ENCODE measurements around the gene CIDEA.
A peak's percentile ranks its signal among the peaks of the same experiment; 100 is the strongest.
"Not testable (repeated sequence)": the region's sequence is repeated elsewhere in the genome, so short reads cannot be mapped to it uniquely, and the experiment has no call there.

CIDEA gene, protein sequence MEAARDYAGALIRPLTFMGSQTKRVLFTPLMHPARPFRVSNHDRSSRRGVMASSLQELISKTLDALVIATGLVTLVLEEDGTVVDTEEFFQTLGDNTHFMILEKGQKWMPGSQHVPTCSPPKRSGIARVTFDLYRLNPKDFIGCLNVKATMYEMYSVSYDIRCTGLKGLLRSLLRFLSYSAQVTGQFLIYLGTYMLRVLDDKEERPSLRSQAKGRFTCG

DNA sequence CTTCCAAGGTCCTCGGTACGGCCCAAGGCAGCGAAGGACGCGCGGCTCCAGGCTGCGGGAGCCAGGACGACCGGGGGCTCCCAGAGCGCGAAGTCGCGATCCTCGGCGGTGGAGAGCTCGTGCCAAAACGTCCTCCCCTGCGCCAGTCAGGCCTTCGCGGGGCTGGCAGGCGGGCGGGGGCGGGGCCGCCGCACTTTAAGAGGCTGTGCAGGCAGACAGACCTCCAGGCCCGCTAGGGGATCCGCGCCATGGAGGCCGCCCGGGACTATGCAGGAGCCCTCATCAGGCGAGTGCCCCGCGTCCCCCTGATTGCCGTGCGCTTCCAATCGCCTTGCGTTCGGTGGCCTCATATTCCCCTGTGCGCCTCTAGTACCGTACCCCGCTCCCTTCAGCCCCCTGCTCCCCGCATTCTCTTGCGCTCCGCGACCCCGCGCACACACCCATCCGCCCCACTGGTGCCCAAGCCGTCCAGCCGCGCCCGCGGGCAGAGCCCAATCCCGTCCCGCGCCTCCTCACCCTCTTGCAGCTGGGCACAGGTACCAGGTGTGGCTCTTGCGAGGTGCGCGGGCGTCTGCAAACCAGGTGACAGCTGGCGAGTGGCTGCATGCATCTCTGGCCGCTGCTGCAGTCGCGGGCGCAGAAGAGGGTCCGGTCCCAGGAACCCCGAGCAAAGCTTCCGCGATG is at the start of gene CIDEA:
CIDEA (plus strand) TSS at position 226 of the 684 bp plus-strand sequence; CDS start at position 249, 23 bp downstream.
- DNase-seq (ENCODE audit: low spot score): peak; percentile 45

DNA sequence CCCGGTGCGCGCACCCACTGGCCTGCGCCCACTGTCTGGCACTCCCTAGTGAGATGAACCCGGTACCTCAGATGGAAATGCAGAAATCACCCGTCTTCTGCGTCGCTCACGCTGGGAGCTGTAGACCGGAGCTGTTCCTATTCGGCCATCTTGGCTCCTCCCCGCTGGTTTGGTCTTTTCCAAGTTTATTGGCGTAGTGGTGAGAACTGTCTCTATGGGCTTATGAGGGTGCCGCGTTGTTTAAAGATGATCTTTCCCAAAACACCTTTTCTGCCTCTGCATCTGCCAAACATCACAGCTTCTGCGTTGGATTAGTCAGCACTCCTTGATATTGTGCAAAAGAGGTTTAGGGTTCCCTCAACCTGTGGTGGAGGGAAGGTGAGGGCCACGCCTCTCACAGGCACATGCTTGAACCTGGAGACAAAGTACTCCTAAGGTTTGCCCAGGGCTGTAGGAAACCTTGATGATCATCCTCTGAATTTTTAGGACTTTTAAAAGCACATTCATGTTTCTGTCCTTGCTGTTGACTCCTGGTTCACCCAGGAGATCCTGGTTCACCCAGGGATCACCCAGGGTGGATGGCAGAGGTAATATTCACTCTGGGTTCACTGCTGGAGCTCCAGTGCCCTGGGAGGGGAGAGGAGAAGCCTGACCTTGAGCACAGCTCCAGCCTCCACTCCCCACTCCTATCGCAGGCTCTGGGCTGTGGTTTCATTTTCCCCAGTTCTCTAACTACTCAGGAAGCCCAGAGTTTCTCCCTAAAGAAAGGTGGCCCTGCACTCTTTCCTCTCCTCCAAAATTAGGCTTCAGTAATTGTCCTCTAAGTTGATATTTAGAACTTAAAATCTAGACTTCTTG is 45.6 kb upstream of the CIDEA start:
- DNase-seq (ENCODE audit: low spot score): not testable (repeated sequence)

DNA sequence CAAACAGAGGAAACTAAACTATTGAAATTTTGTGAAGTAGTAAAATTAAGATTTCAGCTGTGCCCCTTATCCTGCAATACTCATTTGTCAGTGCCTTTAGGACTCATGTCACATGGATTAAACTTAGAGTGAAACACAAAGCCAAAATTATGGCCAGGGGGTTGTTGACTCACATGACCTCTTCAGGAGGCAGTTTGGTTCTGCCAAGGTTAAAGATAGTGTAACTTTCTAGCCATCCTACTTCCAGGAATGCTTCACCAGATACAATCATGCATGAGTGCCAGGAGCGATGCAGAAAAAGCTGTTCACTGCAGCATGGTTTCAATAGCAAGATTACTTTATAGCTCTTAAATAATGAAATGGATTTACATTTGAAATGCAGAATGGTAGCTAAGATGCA is 41.9 kb upstream of the CIDEA start:
- DNase-seq (ENCODE audit: low spot score): not testable (repeated sequence)

DNA sequence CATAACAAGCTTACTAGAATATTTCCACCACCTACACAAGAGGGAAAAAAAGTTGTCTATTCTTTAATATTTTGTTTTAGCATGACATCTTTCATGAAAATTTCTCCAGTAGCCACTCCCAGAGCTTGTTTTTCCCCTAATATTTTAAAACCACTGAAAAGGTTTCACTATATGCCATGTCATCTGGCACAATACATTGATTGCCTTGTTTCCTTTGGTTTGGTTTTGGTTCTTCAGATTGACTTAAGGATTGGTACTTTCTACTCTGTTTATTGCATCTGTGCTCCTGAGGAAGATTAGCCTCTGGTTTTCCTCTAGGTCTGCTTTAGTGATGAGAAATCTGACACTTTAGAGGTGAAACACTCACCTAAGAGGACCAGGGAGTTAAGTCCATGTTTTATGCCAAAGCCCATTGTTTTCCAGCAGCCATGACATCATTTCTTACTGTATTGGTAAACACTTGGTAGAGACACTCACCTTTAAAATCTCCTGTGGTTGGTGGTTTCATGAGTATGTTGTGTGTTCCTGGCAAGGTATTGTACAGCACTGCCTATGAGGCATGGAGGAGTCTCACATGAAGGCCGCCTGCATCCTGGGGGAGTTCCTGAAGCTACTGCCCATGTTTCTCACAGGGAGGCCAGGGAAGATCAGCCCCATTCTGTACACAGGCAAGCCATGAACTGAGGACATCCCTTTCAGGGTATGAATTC is 39.7 kb upstream of the CIDEA start:
- not testable (repeated sequence) for DNase-seq (ENCODE audit: low spot score)

DNA sequence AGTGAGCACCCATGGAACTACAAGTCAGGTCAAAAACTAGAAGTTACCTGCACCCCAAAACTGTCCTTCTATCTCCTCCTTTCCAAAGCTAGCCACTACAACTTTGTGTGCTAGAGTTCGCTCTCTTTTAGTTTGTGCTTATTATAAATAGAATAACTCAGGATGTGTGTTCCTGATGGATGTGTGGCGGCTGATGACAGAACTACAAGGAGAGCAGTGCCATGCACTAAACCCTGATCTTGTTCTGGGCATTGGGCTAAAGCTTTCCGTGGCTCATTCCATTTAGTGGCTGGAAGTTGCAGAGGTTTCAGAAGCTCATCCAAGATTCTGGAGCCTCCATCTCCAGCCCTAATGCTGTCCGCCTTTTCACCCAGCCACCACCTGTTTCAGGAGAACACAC is 37.7 kb upstream of the CIDEA start:
- DNase-seq (ENCODE audit: low spot score): not testable (repeated sequence)

DNA sequence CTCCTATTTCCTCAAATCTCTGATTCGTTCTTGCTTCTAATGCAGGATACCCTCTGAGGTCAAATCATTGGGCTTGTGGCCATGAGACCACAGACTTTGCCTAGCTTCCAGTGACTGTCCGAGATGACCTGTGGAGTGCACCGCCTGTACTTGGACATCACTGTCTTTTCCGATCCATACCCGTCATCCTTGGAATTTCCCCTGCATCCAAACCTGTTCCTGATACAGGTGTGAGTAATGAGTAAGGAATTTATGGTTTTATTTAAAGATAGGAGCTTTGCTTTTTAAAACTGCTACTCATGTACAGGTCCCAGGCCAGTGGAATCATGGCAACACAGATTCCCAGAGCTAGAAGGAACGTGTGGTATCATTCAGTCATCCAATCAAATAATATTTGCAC is 35.6 kb upstream of the CIDEA start:
- not testable (repeated sequence) for DNase-seq (ENCODE audit: low spot score)

DNA sequence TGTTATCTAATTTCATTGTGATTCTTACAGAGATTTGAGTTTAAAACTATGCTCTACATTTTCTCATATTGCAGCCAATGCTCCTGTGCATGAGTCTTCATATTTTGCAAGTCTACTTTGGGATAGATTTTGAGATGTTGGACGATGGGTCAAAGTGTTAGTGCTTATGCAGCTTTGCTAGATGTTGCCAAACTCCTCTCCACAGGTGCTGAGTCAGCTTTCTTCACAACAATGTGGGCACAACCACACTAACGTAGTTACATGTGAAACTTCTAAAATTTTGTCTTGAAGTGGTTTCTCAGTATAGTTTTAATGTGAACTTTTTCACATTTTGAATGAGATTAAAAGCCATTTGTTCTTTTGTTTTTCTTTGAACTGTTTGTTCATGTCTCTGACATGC is 32.1 kb upstream of the CIDEA start:
- DNase-seq (ENCODE audit: low spot score): not testable (repeated sequence)

DNA sequence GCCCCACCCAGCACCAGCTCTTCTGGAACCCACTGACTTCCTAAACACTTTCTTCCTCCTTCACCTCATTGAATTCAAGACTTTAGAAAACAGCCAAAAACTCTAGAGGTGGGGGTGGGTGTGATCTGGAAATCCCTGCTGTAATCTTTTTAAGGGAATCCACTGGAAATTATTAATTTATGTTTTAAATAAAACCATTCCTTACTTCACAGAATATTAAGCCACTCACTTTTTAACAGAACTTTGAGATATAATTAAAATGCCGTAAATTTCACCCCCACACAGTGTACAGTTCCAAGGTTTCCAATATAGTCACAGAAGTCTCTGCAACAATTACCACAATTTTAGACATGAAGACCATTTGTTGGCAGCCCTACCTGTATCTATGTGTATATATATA is 30.8 kb upstream of the CIDEA start:
- DNase-seq (ENCODE audit: low spot score): not testable (repeated sequence)

DNA sequence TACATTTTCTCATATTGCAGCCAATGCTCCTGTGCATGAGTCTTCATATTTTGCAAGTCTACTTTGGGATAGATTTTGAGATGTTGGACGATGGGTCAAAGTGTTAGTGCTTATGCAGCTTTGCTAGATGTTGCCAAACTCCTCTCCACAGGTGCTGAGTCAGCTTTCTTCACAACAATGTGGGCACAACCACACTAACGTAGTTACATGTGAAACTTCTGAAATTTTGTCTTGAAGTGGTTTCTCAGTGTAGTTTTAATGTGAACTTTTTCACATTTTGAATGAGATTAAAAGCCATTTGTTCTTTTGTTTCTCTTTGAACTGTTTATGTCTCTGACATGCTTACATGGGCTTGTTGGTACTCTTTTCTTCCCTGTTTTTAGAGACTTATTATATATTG is 27.4 kb upstream of the CIDEA start:
- not testable (repeated sequence) for DNase-seq (ENCODE audit: low spot score)

DNA sequence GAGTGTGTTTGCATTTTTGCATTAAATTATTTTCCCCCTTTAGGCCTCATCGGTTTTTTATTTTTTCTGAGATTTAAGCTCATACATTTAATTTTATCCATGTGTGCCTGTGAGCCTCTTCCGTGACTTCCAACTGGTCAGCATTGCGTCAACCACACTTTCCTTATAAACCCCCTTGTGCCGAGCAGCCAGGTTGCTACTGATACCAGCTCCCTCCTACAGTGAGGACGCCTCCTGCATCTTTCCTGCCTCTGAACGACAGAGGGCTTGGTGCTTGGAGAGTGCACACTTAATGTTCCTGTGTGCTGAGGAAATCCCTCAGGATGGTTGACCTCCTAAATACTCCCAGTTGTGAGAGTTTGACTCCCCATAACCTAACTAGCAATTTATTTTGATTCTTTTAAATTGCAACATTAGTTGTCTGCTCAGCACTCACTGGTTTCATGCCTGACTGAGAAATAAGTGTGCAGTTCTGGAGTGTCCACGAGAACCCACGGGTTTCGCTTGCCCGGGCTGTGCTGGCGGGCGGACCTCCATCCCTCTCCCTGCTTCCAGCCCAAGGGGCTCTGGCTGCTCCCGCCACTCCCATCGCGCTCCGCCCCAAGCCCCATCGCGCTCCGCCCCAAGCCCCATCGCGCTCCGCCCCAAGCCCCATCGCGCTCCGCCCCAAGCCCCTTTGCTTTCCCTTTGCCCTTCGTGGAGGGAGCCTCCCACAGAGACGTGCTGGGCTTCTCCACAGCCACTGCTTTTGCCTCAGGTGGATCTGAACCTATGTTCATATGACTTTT is 26.6 kb upstream of the CIDEA start:
- DNase-seq (ENCODE audit: low spot score): not testable (repeated sequence)

DNA sequence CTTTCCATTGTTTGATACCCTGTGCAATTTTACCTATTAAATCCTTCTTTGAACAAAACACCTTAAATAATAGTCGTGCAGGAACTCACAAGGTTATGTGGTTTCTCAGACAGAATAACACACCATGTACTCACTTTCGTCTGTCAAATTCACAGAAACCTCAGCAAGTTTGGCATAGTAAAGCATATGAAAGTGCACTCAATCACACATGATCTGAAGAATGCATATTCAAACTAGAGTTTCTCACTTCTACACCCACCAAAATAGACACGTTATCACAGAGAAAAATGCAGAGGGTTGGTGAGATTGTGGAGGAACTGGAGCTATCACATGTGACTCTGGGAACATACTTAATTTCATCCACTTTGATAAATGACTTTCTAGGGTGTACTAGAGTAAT is 25.9 kb upstream of the CIDEA start:
- DNase-seq (ENCODE audit: low spot score): not testable (repeated sequence)

DNA sequence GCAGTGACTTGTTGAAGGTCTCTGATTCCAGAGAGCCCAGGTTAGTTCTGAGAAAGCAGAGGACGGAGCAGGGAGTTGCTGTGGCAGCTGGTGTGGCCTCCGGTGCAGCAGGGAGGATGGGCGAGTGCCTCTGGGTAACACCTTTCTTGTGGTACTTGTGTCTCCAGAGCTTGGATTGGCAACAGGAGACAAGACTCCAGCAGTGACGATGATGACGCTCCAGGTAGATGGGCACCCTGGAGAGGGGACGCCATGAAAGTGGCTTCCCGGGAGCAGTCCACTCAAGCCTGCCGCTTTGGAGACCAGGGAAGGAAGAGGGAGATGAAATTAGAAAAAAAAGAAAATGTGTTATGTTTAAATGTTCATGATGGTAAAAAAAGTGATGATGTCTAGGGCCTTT is 23.6 kb upstream of the CIDEA start:
- not testable (repeated sequence) for DNase-seq (ENCODE audit: low spot score)

DNA sequence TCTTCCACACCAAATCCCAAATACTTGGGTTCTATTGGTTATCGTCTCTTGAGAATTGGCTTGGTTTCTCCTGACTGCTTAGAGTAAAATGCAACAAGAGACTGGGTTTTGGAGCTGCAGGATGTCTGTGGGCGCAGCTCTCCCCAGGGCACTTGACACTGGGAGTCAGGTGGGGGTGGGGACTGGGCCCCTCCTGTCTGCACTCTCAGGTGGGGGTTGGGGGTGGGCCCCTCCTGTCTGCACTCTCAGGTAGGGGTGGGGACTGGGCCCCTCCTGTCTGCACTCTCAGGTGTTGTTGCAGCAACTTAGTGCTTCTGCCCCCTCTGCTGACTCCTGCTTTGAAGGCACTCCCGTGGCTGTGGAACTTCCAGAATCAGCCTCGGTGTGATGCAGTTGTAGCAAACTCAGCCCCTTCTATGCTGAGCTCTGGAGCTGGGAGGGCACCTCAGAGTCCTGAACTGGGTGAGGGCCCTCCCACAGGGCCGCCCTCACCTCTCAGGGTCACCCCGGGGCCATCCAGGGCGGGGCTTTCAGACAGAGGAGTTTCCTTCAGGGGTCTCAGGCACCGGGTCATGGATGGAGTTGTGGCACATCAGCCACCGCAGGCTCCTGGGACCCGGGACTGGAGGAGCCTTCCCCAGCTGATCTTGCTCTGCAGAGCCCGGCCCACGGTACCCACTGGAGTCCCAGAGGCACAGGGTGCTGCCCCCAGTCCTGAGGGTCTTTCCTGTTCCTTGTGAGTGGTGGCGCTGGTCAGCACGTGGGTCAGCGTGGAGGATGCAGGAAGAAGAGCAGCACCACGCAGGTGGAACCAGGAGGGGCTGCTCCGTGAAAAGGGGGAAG is 22.9 kb upstream of the CIDEA start:
- DNase-seq (ENCODE audit: low spot score): no peak

DNA sequence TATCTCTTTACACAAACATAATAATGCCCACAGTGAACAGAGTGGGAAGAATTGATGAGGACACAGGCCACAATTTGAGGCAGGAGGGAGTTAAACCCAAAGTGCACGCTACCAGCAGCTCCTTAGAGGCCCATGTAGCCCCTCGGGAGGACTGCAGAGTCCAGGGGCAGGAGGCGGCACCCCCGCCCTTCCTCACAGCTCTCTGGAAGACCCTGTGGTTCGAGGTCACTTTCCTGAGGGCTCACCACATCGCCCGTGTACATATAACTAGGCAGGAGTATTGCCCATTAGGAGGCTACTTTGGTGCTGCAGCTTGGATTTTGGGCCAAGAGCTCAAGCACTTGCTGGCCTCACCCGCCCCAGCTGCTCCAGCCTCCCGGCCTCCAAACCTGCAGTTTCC is 22.2 kb upstream of the CIDEA start:
- no peak for DNase-seq (ENCODE audit: low spot score)

DNA sequence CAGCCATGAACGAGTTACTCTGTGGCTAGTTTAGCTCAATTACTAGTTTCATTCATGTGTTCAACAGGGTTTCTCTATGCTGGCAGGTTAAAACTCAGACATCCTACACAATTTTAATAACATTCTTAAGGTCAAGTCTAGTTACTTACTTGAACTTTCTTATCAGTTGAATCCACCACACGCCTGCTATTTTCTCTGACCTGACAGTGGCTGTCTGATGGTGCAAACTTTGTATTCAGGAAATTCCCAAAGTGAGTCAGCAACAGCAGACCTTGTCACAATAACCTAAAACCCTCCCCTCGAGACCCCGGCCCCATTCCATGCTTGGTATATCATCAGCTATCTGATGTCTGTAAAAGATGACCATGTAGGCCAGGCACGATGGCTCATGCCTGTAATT is 20.8 kb upstream of the CIDEA start:
- no peak for DNase-seq (ENCODE audit: low spot score)

DNA sequence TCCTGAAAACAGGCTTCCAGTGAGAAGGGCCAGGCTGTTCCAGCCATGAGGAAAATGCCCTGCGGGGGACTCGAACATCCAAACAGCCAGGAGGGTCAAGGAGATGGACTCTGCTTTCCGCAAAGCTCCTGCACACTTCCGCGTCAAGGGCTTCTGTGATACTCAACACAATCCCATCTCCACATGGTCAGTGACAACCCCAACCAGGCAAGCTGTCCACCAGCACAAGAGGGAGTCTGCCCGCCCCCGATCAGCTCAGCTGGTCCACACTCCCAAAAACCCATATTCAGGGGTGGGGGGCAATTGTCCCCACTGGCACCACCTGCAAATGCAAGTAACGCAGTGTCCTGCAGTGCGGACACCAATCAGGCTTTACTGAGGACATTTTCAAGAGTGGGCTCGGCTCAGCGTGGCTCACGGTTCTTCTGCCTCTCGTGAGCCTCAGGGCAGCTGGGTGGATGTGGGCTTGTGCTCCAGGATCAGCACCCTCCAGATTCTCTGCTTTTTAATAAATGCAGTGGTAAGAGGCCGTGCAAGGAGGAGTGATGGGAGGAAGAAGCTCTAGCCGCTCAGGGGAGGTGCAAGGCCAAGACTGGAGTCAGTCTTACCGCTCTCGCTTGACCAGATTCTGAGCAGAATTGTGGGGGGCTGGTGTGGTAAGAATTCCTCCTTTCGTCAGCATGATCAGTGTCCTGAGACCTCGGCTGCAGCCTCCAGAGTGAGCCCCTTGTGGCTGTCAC is 19.5 kb upstream of the CIDEA start:
- DNase-seq (ENCODE audit: low spot score): no peak

DNA sequence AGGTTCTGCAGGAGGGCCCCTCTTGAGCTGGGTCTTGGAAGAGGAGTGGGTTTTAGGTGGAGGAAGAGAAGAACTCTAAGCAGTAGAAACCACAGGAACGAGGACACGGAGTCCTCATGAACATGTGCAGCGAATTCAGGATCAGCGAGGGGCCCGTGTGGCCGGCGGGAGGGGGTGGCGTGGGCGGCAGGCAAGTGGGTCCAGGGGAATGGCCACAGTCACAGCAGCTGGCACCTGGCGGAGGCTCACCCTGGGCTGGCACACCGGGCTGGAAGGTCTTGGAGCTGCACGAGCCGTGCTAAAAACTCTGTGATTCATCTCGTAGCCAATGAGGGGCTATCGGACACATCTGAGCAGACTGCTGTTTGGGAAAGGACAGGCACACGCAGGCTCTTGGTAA is 18.0 kb upstream of the CIDEA start:
- DNase-seq (ENCODE audit: low spot score): no peak

DNA sequence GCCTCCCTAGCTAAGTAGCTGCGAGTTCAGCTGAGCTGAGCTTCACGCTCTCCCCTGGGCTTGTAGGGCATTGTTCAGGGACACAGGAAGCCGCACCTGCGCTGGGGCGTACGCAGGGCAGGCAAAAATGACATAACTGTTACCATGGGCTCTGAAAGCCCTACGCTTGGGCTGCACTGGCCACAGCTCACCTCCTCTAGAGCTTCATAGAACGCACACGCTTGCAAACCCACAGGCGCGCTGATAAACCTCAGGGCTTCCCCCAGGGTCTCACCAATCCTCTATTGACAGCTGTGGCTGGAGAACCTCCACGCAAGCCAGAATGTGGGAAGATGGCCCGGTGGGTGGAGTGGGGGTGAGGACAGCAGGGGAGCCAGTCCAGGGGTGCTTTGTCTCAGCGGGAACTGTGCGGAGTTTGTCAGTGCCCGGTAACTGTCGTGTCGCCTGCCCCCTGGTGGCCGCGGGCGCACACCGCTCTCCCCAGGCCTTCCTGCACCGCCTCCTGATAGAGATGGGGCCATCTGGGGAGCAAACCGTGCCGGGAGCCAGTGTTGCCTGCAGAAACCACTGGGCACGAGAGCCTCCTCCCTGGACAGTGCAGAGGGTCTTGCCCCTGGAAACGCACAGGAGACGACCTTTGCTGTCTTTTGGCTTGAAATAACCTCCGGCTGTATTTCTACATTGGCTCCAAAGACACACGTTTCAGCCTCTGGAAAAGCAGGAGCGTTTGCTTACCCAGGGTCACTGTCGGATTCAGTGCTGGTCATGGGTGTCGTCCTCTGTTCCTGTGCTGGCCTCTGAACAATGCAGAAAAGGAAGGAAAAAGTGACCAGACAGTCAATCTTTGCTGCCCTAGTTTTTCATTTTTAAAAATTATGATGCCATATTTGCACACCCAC is 17.0 kb upstream of the CIDEA start:
- peak; percentile 52 for DNase-seq (ENCODE audit: low spot score)

DNA sequence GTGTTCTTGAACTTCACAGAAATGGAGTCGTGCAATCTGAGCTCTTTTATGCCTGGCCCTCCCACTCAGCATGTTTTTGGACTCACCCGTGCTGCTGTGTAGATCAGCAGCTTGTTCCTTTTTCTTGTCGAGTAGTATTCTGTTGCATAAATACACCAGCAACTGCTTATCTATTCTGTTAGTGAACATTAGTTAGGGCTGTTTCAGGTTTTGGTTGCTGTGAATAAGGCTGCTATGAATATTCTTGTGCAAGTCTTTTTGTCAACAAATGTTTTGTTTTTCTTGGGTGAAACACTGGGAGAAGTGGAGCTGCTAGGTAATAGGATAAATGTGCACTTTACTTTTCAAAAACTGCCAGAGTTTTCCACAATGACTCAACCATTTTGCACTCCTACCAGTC is 15.3 kb upstream of the CIDEA start:
- no peak for DNase-seq (ENCODE audit: low spot score)
